ENCODE measurements around the gene TESPA1. TPM values are rescaled to one million over a fixed set of nuclear protein-coding genes. Genes with fewer than 3 reads are reported as not detected.
"Not testable (repeated sequence)": the region's sequence is repeated elsewhere in the genome, so short reads cannot be mapped to it uniquely, and the experiment has no call there.

TESPA1 gene
- total RNA-seq, 1 donor = not detected

GRCh38 chr12:54993181-54993835 is 8.7 kb upstream of the TESPA1 start:
- DNase-seq (ENCODE audit: low read depth) = peak; percentile 73

GRCh38 chr12:54991991-54992375 is 7.4 kb upstream of the TESPA1 start:
- TF ChIP-seq CTCF (IDR thresholded peaks at IDR 0.05; ENCODE audit: insufficient read depth, low read length) = no peak
- no peak for DNase-seq (ENCODE audit: low read depth)
- H3K4me3 ChIP-seq (ENCODE audit: low read depth, low read length) = no peak overlapping the region

More at GRCh38 chr12:54993181-54993835, 8.7 kb upstream of the TESPA1 start:
- no peak overlapping the region for H3K4me3 ChIP-seq (ENCODE audit: low read depth, low read length)
- peak; percentile 85 for TF ChIP-seq CTCF (IDR thresholded peaks at IDR 0.05; ENCODE audit: insufficient read depth, low read length)

- no peak overlapping the region for H3K4me3 ChIP-seq (ENCODE audit: low read depth, low read length)
- DNase-seq (ENCODE audit: low read depth) = no peak
- TF ChIP-seq CTCF (IDR thresholded peaks at IDR 0.05; ENCODE audit: insufficient read depth, low read length) = no peak
Observed at GRCh38 chr12:54991161-54991990, 6.8 kb upstream of the TESPA1 start.

- DNase-seq (ENCODE audit: low read depth) = no peak
- no peak overlapping the region for H3K4me3 ChIP-seq (ENCODE audit: low read depth, low read length)
- TF ChIP-seq CTCF (IDR thresholded peaks at IDR 0.05; ENCODE audit: insufficient read depth, low read length) = no peak
Observed at GRCh38 chr12:54989829-54990228, 5.3 kb upstream of the TESPA1 start.

GRCh38 chr12:54988402-54989054 is 4.0 kb upstream of the TESPA1 start:
- DNase-seq (ENCODE audit: low read depth) = peak; percentile 16
- TF ChIP-seq CTCF (IDR thresholded peaks at IDR 0.05; ENCODE audit: insufficient read depth, low read length) = no peak
- no peak overlapping the region for H3K4me3 ChIP-seq (ENCODE audit: low read depth, low read length)

- no peak for DNase-seq (ENCODE audit: low read depth)
- no peak overlapping the region for H3K4me3 ChIP-seq (ENCODE audit: low read depth, low read length)
- TF ChIP-seq CTCF (IDR thresholded peaks at IDR 0.05; ENCODE audit: insufficient read depth, low read length) = no peak
Observed at GRCh38 chr12:54987611-54988231, 3.2 kb upstream of the TESPA1 start.

- not testable (repeated sequence) for H3K4me3 ChIP-seq (ENCODE audit: low read depth, low read length); DNase-seq (ENCODE audit: low read depth)
Observed at GRCh38 chr12:54986773-54987172, 2.2 kb upstream of the TESPA1 start.
